ENCODE data around the gene ACOT9.
"Not testable (repeated sequence)": the region's sequence is repeated elsewhere in the genome, so short reads cannot be mapped to it uniquely, and the experiment has no call there.

The ACOT9 gene

GRCh38 chrX:23731951-23732350 lies 11.1 kb downstream of the ACOT9 start:
- no peaks in the 10 kb centered on the region for H3K4me1 ChIP-seq (ENCODE audit: control insufficient read depth, insufficient read depth, low read length)
- no peak overlapping the region for H3K4me2 ChIP-seq (ENCODE audit: low read length)
- peaks cover 31% of the 10 kb centered on the region for H3K36me3 ChIP-seq (ENCODE audit: insufficient read depth, low read length)
- no peaks in the 10 kb centered on the region for H3K9me3 ChIP-seq (replicated peaks; ENCODE audit: low read length)
- H3K4me3 ChIP-seq (ENCODE audit: low read length) = no peak overlapping the region
- H3K9ac ChIP-seq (ENCODE audit: low read depth, low read length) = no peak overlapping the region
- H3K27me3 ChIP-seq (ENCODE audit: control insufficient read depth, insufficient read depth, low read length) = no peaks in the 10 kb centered on the region

- H3K27me3 ChIP-seq (ENCODE audit: control insufficient read depth, insufficient read depth, low read length) = no peaks in the 10 kb centered on the region
- H3K4me3 ChIP-seq (ENCODE audit: low read length) = no peak overlapping the region
- peaks cover 36% of the 10 kb centered on the region for H3K36me3 ChIP-seq (ENCODE audit: insufficient read depth, low read length)
- H3K4me2 ChIP-seq (ENCODE audit: low read length) = no peak overlapping the region
- no peak overlapping the region for H3K9ac ChIP-seq (ENCODE audit: low read depth, low read length)
- H3K4me1 ChIP-seq (ENCODE audit: control insufficient read depth, insufficient read depth, low read length) = no peaks in the 10 kb centered on the region
- H3K9me3 ChIP-seq (replicated peaks; ENCODE audit: low read length) = no peaks in the 10 kb centered on the region
Measured at GRCh38 chrX:23729214-23729613, 13.9 kb downstream of the ACOT9 start.

- Histone ChIP-seq H3K27me3 (ENCODE audit: control insufficient read depth, insufficient read depth, low read length) (no peaks in the 10 kb centered on the region), H3K9ac (ENCODE audit: low read depth, low read length) (no peak overlapping the region), H3K4me2 (ENCODE audit: low read length) (no peak overlapping the region), H3K4me1 (ENCODE audit: control insufficient read depth, insufficient read depth, low read length) (no peaks in the 10 kb centered on the region), H3K36me3 (ENCODE audit: insufficient read depth, low read length) (peaks cover 27% of the 10 kb centered on the region), H3K4me3 (ENCODE audit: low read length) (no peak overlapping the region), H3K9me3 (replicated peaks; ENCODE audit: low read length) (no peaks in the 10 kb centered on the region)
Measured at GRCh38 chrX:23727206-23727605, 15.9 kb downstream of the ACOT9 start.

- Histone ChIP-seq H3K36me3 (ENCODE audit: insufficient read depth, low read length) (peaks cover 26% of the 10 kb centered on the region), H3K4me2 (ENCODE audit: low read length) (no peak overlapping the region), H3K4me3 (ENCODE audit: low read length) (no peak overlapping the region), H3K9ac (ENCODE audit: low read depth, low read length) (no peak overlapping the region), H3K27me3 (ENCODE audit: control insufficient read depth, insufficient read depth, low read length) (no peaks in the 10 kb centered on the region), H3K9me3 (replicated peaks; ENCODE audit: low read length) (no peaks in the 10 kb centered on the region), H3K4me1 (ENCODE audit: control insufficient read depth, insufficient read depth, low read length) (no peaks in the 10 kb centered on the region)
Measured at GRCh38 chrX:23726191-23726590, 16.9 kb downstream of the ACOT9 start.

- Histone ChIP-seq H3K4me2 (ENCODE audit: low read length) (no peak overlapping the region), H3K36me3 (ENCODE audit: insufficient read depth, low read length) (peaks cover 19% of the 10 kb centered on the region), H3K4me1 (ENCODE audit: control insufficient read depth, insufficient read depth, low read length) (no peaks in the 10 kb centered on the region), H3K4me3 (ENCODE audit: low read length) (no peak overlapping the region), H3K9ac (ENCODE audit: low read depth, low read length) (no peak overlapping the region), H3K9me3 (replicated peaks; ENCODE audit: low read length) (no peaks in the 10 kb centered on the region), H3K27me3 (ENCODE audit: control insufficient read depth, insufficient read depth, low read length) (no peaks in the 10 kb centered on the region)
Measured at GRCh38 chrX:23720117-23720677, 22.9 kb downstream of the ACOT9 start.

- Histone ChIP-seq H3K27me3 (ENCODE audit: control insufficient read depth, insufficient read depth, low read length) (no peaks in the 10 kb centered on the region), H3K4me1 (ENCODE audit: control insufficient read depth, insufficient read depth, low read length) (no peaks in the 10 kb centered on the region), H3K9ac (ENCODE audit: low read depth, low read length) (no peak overlapping the region), H3K4me3 (ENCODE audit: low read length) (no peak overlapping the region), H3K9me3 (replicated peaks; ENCODE audit: low read length) (no peaks in the 10 kb centered on the region), H3K4me2 (ENCODE audit: low read length) (no peak overlapping the region), H3K36me3 (ENCODE audit: insufficient read depth, low read length) (peaks cover 26% of the 10 kb centered on the region)
Measured at GRCh38 chrX:23705235-23705634, 37.8 kb downstream of the ACOT9 start.

- Histone ChIP-seq H3K9me3 (replicated peaks; ENCODE audit: low read length) (no peaks in the 10 kb centered on the region), H3K27me3 (ENCODE audit: control insufficient read depth, insufficient read depth, low read length) (no peaks in the 10 kb centered on the region), H3K9ac (ENCODE audit: low read depth, low read length) (no peak overlapping the region), H3K4me1 (ENCODE audit: control insufficient read depth, insufficient read depth, low read length) (no peaks in the 10 kb centered on the region), H3K4me2 (ENCODE audit: low read length) (no peak overlapping the region), H3K4me3 (ENCODE audit: low read length) (no peak overlapping the region), H3K36me3 (ENCODE audit: insufficient read depth, low read length) (peaks cover 27% of the 10 kb centered on the region)
Measured at GRCh38 chrX:23704673-23705206, 38.3 kb downstream of the ACOT9 start.

- no peak overlapping the region for H3K9ac ChIP-seq (ENCODE audit: low read depth, low read length)
- H3K27me3 ChIP-seq (ENCODE audit: control insufficient read depth, insufficient read depth, low read length) = no peaks in the 10 kb centered on the region
- H3K9me3 ChIP-seq (replicated peaks; ENCODE audit: low read length) = no peaks in the 10 kb centered on the region
- no peak overlapping the region for H3K4me2 ChIP-seq (ENCODE audit: low read length)
- peaks cover 20% of the 10 kb centered on the region for H3K36me3 ChIP-seq (ENCODE audit: insufficient read depth, low read length)
- no peaks in the 10 kb centered on the region for H3K4me1 ChIP-seq (ENCODE audit: control insufficient read depth, insufficient read depth, low read length)
- H3K4me3 ChIP-seq (ENCODE audit: low read length) = no peak overlapping the region
Measured at GRCh38 chrX:23699636-23700194, 43.4 kb downstream of the ACOT9 start.

GRCh38 chrX:23694606-23695005 lies 48.5 kb downstream of the ACOT9 start:
- no peak overlapping the region for H3K4me2 ChIP-seq (ENCODE audit: low read length)
- H3K4me3 ChIP-seq (ENCODE audit: low read length) = no peak overlapping the region
- no peaks in the 10 kb centered on the region for H3K4me1 ChIP-seq (ENCODE audit: control insufficient read depth, insufficient read depth, low read length)
- no peaks in the 10 kb centered on the region for H3K27me3 ChIP-seq (ENCODE audit: control insufficient read depth, insufficient read depth, low read length)
- H3K9me3 ChIP-seq (replicated peaks; ENCODE audit: low read length) = no peaks in the 10 kb centered on the region
- no peak overlapping the region for H3K9ac ChIP-seq (ENCODE audit: low read depth, low read length)
- H3K36me3 ChIP-seq (ENCODE audit: insufficient read depth, low read length) = no peaks in the 10 kb centered on the region

- Histone ChIP-seq H3K9ac (ENCODE audit: low read depth, low read length) (no peak overlapping the region), H3K9me3 (replicated peaks; ENCODE audit: low read length) (no peaks in the 10 kb centered on the region), H3K4me1 (ENCODE audit: control insufficient read depth, insufficient read depth, low read length) (no peaks in the 10 kb centered on the region), H3K27me3 (ENCODE audit: control insufficient read depth, insufficient read depth, low read length) (no peaks in the 10 kb centered on the region), H3K4me3 (ENCODE audit: low read length) (no peak overlapping the region), H3K36me3 (ENCODE audit: insufficient read depth, low read length) (no peaks in the 10 kb centered on the region), H3K4me2 (ENCODE audit: low read length) (no peak overlapping the region)
Measured at GRCh38 chrX:23692166-23692565, 50.9 kb downstream of the ACOT9 start.

- H3K9ac ChIP-seq (ENCODE audit: low read depth, low read length); H3K4me3 ChIP-seq (ENCODE audit: low read length); H3K9me3 ChIP-seq (replicated peaks; ENCODE audit: low read length); H3K4me1 ChIP-seq (ENCODE audit: control insufficient read depth, insufficient read depth, low read length); H3K36me3 ChIP-seq (ENCODE audit: insufficient read depth, low read length); H3K4me2 ChIP-seq (ENCODE audit: low read length); H3K27me3 ChIP-seq (ENCODE audit: control insufficient read depth, insufficient read depth, low read length): not testable (repeated sequence)
Measured at GRCh38 chrX:23676486-23676885, 66.6 kb downstream of the ACOT9 start.

- Histone ChIP-seq H3K4me1 (ENCODE audit: control insufficient read depth, insufficient read depth, low read length) (no peaks in the 10 kb centered on the region), H3K9me3 (replicated peaks; ENCODE audit: low read length) (no peaks in the 10 kb centered on the region), H3K27me3 (ENCODE audit: control insufficient read depth, insufficient read depth, low read length) (no peaks in the 10 kb centered on the region), H3K4me2 (ENCODE audit: low read length) (no peak overlapping the region), H3K9ac (ENCODE audit: low read depth, low read length) (no peak overlapping the region), H3K36me3 (ENCODE audit: insufficient read depth, low read length) (no peaks in the 10 kb centered on the region), H3K4me3 (ENCODE audit: low read length) (no peak overlapping the region)
Measured at GRCh38 chrX:23673108-23673507, 70.0 kb downstream of the ACOT9 start.

Measured in skeletal muscle satellite cell (primary cell).